ENCODE data around the gene G3BP2. TPM values are rescaled to one million over a fixed set of nuclear protein-coding genes. Genes with fewer than 3 reads are reported as not detected.

Gene G3BP2
- total and polyA plus RNA-seq, 2 donors (not counting 1 experiment from before 2014, with no cell fraction given), result 33.0 to 154 TPM

DNA sequence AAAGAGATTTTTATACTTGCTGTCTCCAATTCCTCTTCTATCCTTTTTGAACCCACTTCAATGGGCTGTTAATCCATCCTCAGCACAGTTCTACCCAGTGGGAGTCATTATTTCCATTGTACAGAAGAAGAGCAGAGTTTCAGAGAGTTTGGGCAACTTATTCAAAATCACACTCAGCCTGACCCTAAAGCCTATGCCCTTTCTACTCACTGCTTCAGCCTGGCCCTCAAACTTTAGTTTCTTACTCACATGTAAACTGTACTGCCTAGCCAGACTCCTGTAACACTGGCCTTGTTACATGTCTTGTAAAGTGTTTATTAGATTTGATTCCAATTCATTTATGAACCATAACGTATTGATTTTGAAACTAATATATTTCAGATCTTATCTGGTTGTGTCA, 26.1 kb upstream of the G3BP2 start:
- no peak for DNase-seq
- POLR2A ChIA-PET, result interaction anchor here (1.6 kb wide), 1 partner anchor 25 kb away, joined by 4 read pairs; the partner anchor contains the start of gene USO1
- intact Hi-C loops (cut with micrococcal nuclease), result no loop called here
- Mint-ChIP-seq H3K27me3 (no peaks in the 10 kb centered on the region), H3K9me3 (ENCODE audit: insufficient read depth) (no peaks in the 10 kb centered on the region), H3K4me3 (peak overlapping the region; percentile 35), H3K4me1 (peaks cover 34% of the 10 kb centered on the region), H3K27ac (peak overlapping the region; percentile 83)
- H3K27ac ChIP-seq (ENCODE audit: low read length in 2 of 2), result peak overlapping the region; percentile 95 to 97
- peaks cover 3% of the 10 kb centered on the region for H3K79me2 ChIP-seq (ENCODE audit: control insufficient read depth, insufficient read depth, low read length)
- ATAC-seq (ENCODE audit: low read depth), result no peak
- no peak overlapping the region for H3K4me3 ChIP-seq (ENCODE audit: control extremely low read depth in 1 of 5, extremely low read depth in 1 of 5, insufficient read depth in 1 of 5, low read depth in 2 of 5, low read length in 4 of 5)
- peaks cover 23 to 31% of the 10 kb centered on the region in 2 donors for H3K4me1 ChIP-seq (ENCODE audit: control insufficient read depth in 2 of 2, insufficient read depth in 2 of 2, low read length in 2 of 2)
- CTCF ChIA-PET, result interaction anchor here (0.8 to 2.0 kb wide), 4 partner anchors 11 to 27 kb away, joined by 3 to 7 read pairs (median 5); partner anchors contain the start of gene USO1
- H3K27me3 ChIP-seq (replicated peaks in 1 of 4; ENCODE audit: control extremely low read depth in 1 of 4, control insufficient read depth in 3 of 4, insufficient read depth in 4 of 4, low read length in 3 of 4), result no peaks in the 10 kb centered on the region
- peak overlapping the region; percentile 72 for H3K4me2 ChIP-seq (replicated peaks; ENCODE audit: low read depth, low read length, poor library complexity, severe bottlenecking)
- peak overlapping the region; percentile 68 for H2AFZ ChIP-seq (ENCODE audit: insufficient read depth, low read depth, low read length, poor library complexity, severe bottlenecking)
- H4K20me1 ChIP-seq (ENCODE audit: control insufficient read depth, insufficient read depth, low read length, poor library complexity, severe bottlenecking), result no peaks in the 10 kb centered on the region
- H3K9ac ChIP-seq (ENCODE audit: low read length), result peak overlapping the region; percentile 30
- H3K36me3 ChIP-seq (replicated peaks in 1 of 2; ENCODE audit: control extremely low read depth in 1 of 2, control insufficient read depth in 1 of 2, extremely low read depth in 1 of 2, insufficient read depth in 2 of 2, low read length in 1 of 2), result peaks cover 0 to 2% of the 10 kb centered on the region in 2 experiments
- no CpG with 5 or more reads among the region's 1 CpG for WGBS (ENCODE audit: insufficient coverage)
- no peak for TF ChIP-seq EZH2 (IDR thresholded peaks at IDR 0.05; ENCODE audit: borderline replicate concordance, insufficient read depth, low read depth, low read length, poor library complexity, severe bottlenecking)
- TF ChIP-seq, protein P1, sequence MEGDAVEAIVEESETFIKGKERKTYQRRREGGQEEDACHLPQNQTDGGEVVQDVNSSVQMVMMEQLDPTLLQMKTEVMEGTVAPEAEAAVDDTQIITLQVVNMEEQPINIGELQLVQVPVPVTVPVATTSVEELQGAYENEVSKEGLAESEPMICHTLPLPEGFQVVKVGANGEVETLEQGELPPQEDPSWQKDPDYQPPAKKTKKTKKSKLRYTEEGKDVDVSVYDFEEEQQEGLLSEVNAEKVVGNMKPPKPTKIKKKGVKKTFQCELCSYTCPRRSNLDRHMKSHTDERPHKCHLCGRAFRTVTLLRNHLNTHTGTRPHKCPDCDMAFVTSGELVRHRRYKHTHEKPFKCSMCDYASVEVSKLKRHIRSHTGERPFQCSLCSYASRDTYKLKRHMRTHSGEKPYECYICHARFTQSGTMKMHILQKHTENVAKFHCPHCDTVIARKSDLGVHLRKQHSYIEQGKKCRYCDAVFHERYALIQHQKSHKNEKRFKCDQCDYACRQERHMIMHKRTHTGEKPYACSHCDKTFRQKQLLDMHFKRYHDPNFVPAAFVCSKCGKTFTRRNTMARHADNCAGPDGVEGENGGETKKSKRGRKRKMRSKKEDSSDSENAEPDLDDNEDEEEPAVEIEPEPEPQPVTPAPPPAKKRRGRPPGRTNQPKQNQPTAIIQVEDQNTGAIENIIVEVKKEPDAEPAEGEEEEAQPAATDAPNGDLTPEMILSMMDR (IDR thresholded peaks at IDR 0.05), result no peak
- peaks cover 0 to 4% (median 0%) of the 10 kb centered on the region in 3 donors for H3K9me3 ChIP-seq (ENCODE audit: control extremely low read depth in 1 of 3, control insufficient read depth in 2 of 3, insufficient read depth in 1 of 3, low read length in 2 of 3)

DNA sequence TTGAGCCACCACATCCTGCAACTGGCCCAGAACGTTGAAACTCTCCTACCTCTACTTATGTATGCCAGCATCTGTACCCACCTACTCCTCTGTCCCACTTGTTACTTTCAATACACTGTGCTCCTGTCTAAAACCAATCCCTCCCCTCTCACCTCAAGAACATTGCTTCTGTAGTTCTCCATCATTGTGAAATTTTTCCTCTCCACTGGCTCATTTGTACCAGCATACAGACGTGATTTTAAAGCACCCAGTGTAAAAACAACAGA, 25.7 kb upstream of the G3BP2 start:
- Mint-ChIP-seq H3K27ac (peak overlapping the region; percentile 83), H3K9me3 (ENCODE audit: insufficient read depth) (no peaks in the 10 kb centered on the region), H3K4me3 (peak overlapping the region; percentile 35), H3K27me3 (no peaks in the 10 kb centered on the region), H3K4me1 (peaks cover 34% of the 10 kb centered on the region)
- TF ChIP-seq EZH2 (IDR thresholded peaks at IDR 0.05; ENCODE audit: borderline replicate concordance, insufficient read depth, low read depth, low read length, poor library complexity, severe bottlenecking), result no peak
- TF ChIP-seq, protein P1 (IDR thresholded peaks at IDR 0.05), result no peak
- DNase-seq (no peak), ATAC-seq (ENCODE audit: low read depth) (peak; percentile 16)
- peak overlapping the region; percentile 68 for H2AFZ ChIP-seq (ENCODE audit: insufficient read depth, low read depth, low read length, poor library complexity, severe bottlenecking)
- peaks cover 0 to 5% (median under 1%) of the 10 kb centered on the region in 3 donors for H3K9me3 ChIP-seq (ENCODE audit: control extremely low read depth in 1 of 3, control insufficient read depth in 2 of 3, insufficient read depth in 1 of 3, low read length in 2 of 3)
- H3K4me1 ChIP-seq (ENCODE audit: control insufficient read depth in 2 of 2, insufficient read depth in 2 of 2, low read length in 2 of 2), result peaks cover 23 to 31% of the 10 kb centered on the region in 2 donors
- peak overlapping the region; percentile 72 for H3K4me2 ChIP-seq (replicated peaks; ENCODE audit: low read depth, low read length, poor library complexity, severe bottlenecking)
- 36% methylated on average over 2 of the region's 2 CpGs for WGBS (ENCODE audit: insufficient coverage)
- peak overlapping the region; percentile 95 to 97 for H3K27ac ChIP-seq (ENCODE audit: low read length in 2 of 2)
- ChIA-PET POLR2A (interaction anchor here (0.6 to 1.6 kb wide), 3 partner anchors 9 to 25 kb away, joined by 3 to 4 read pairs (median 3); partner anchors contain the start of genes G3BP2 and USO1), CTCF (interaction anchor here (0.8 to 2.0 kb wide), 4 partner anchors 11 to 27 kb away, joined by 3 to 7 read pairs (median 5); partner anchors contain the start of gene USO1)
- H3K4me3 ChIP-seq (ENCODE audit: control extremely low read depth in 1 of 5, extremely low read depth in 1 of 5, insufficient read depth in 1 of 5, low read depth in 2 of 5, low read length in 4 of 5), result peak overlapping the region in 2 of 5 experiments; percentile 22 to 35
- H3K27me3 ChIP-seq (replicated peaks in 1 of 4; ENCODE audit: control extremely low read depth in 1 of 4, control insufficient read depth in 3 of 4, insufficient read depth in 4 of 4, low read length in 3 of 4), result no peaks in the 10 kb centered on the region
- peaks cover 0 to 2% of the 10 kb centered on the region in 2 experiments for H3K36me3 ChIP-seq (replicated peaks in 1 of 2; ENCODE audit: control extremely low read depth in 1 of 2, control insufficient read depth in 1 of 2, extremely low read depth in 1 of 2, insufficient read depth in 2 of 2, low read length in 1 of 2)
- H3K79me2 ChIP-seq (ENCODE audit: control insufficient read depth, insufficient read depth, low read length), result peaks cover 3% of the 10 kb centered on the region
- no peaks in the 10 kb centered on the region for H4K20me1 ChIP-seq (ENCODE audit: control insufficient read depth, insufficient read depth, low read length, poor library complexity, severe bottlenecking)
- intact Hi-C loops (cut with micrococcal nuclease), result loop anchor here (1.0 kb wide), 2 partner anchors 25 to 26 kb away; partner anchors contain the start of genes G3BP2 and USO1
- peak overlapping the region; percentile 30 for H3K9ac ChIP-seq (ENCODE audit: low read length)

All from B cell (primary cell).